Panc1 (cell line): ENCODE measurements around the gene GALNT18. TPM values are rescaled to one million over a fixed set of nuclear protein-coding genes. Genes with fewer than 3 reads are reported as not detected.

ENCODE experiments used
- ATAC-seq: fragments of 200-7000 bp; cut with Tn5 transposase; 2 replicates; pipeline ENCODE4 v1.9.1; 2020; ENCODE audit warnings: mild to moderate bottlenecking, moderate library complexity
- BruUV-seq: library from RNA; stranded (reverse); fragments of 400-500 nt; replicated peaks from 2 replicates; lab custom pipeline; 2021; lab: Mats Ljungman, UMichigan
- CTCF ChIA-PET: fragments of 300-600 bp; sonication (Branson Sonifier 250); formaldehyde crosslinking; loops from one replicate; lab custom pipeline; 2022; ENCODE audit warnings: antibody characterized with exemption; lab: Charles Lee
- POLR2A ChIA-PET: fragments of 300-600 bp; sonication (Branson Sonifier 250); formaldehyde crosslinking; loops from one replicate; lab custom pipeline; 2022; ENCODE audit warnings: antibody characterized with exemption; lab: Charles Lee
- DNase-seq: peaks from one replicate; pipeline ENCODE4 v3.0.0-alpha.2; 2010; ENCODE audit warnings: low read depth, low spot score
- H3K27ac ChIP-seq: 2 replicates; pipeline ENCODE4 v1.5.1; 2011; ENCODE audit warnings: mild to moderate bottlenecking, low read length, inconsistent platforms
- H3K27me3 ChIP-seq: fragments of 200-500 bp; sonication (Bioruptor generic); 2 replicates; pipeline ENCODE4 v1.6.0; 2014; ENCODE audit warnings: low read length, inconsistent platforms; ENCODE audit not compliant: control insufficient read depth, insufficient read depth
- H3K36me3 ChIP-seq: fragments of 200-500 bp; sonication (Bioruptor generic); 2 replicates; pipeline ENCODE4 v1.5.1; 2014; ENCODE audit warnings: inconsistent platforms, mild to moderate bottlenecking, low read length, moderate library complexity; ENCODE audit not compliant: control insufficient read depth, insufficient read depth
- H3K4me1 ChIP-seq: 2 replicates; pipeline ENCODE4 v1.5.1; 2011; ENCODE audit warnings: inconsistent platforms, mild to moderate bottlenecking, low read length, moderate library complexity; ENCODE audit not compliant: control insufficient read depth, insufficient read depth
- H3K4me3 ChIP-seq, 2 experiments: 2 replicates each; pipeline ENCODE4 v1.5.1; 2011 to 2012; ENCODE audit warnings: low read depth in 2 of 2, low read length in 2 of 2, mild to moderate bottlenecking in 2 of 2, inconsistent platforms in 1 of 2, moderate library complexity in 1 of 2
- H3K9me3 ChIP-seq: fragments of 200-500 bp; sonication (Bioruptor generic); 2 replicates; pipeline ENCODE4 v1.5.1; 2014; ENCODE audit warnings: low read depth, mild to moderate bottlenecking, inconsistent platforms, low read length, moderate library complexity; ENCODE audit not compliant: control insufficient read depth, insufficient read depth
- CTCF ChIP-seq: fragments of 450-650 bp; IDR thresholded peaks from 2 replicates; pipeline ENCODE4 v1.5.1; 2017; ENCODE audit warnings: mild to moderate bottlenecking
- POLR2AphosphoS5 ChIP-seq: IDR thresholded peaks from 2 replicates; pipeline ENCODE4 v1.6.1; 2012; ENCODE audit warnings: mild to moderate bottlenecking, low read depth, low read length, moderate library complexity
- REST ChIP-seq, 2 experiments: IDR thresholded peaks; 2 replicates each; pipeline ENCODE4 v1.6.1; 2011 to 2012; ENCODE audit warnings: low read depth in 2 of 2, control low read depth in 1 of 2, low read length in 1 of 2, mild to moderate bottlenecking in 1 of 2, moderate library complexity in 1 of 2; ENCODE audit not compliant: insufficient read depth in 1 of 2
- SIN3A ChIP-seq: IDR thresholded peaks from 2 replicates; pipeline ENCODE4 v1.6.1; 2012; ENCODE audit warnings: low read depth, mild to moderate bottlenecking, low read length, moderate library complexity, borderline replicate concordance; ENCODE audit not compliant: insufficient read depth
- TCF7L2 ChIP-seq: IDR thresholded peaks from 2 replicates; pipeline ENCODE4 v1.6.1; 2011; ENCODE audit warnings: mild to moderate bottlenecking, low read depth, low read length, inconsistent platforms
- in situ Hi-C: cut with HindIII; loops from 2 replicates; pipeline ENCODE4 v1.10.0; 2016; ENCODE audit warnings: low sequenced_read_pairs, low pct_unique_long_range_greater_than_20kb
- intact Hi-C: fragments of 100-400 bp; cut with micrococcal nuclease; formaldehyde crosslinking; loops from one replicate; pipeline ENCODE4 v1.10.0; 2022; ENCODE audit not compliant: unreplicated experiment
- total RNA-seq: library from RNA; stranded (reverse); gene quantifications from one replicate; pipeline ENCODE4 v1.2.1, GENCODE V29; 2021; ENCODE audit not compliant: unreplicated experiment

Gene GALNT18
- total RNA-seq, 1 experiment from 2014 or later, result 8.6 TPM

GRCh38 chr11:11309906-11310305 is 311.9 kb downstream of the GALNT18 start:
- POLR2A ChIA-PET, result no interaction called here
- ATAC-seq (no peak), DNase-seq (no peak)
- no peak overlapping the region for H3K27ac ChIP-seq
- in situ Hi-C loops (no loop called here), intact Hi-C loops (no loop called here)
- no TSS peak for BruUV-seq
- TF ChIP-seq POLR2AphosphoS5, result no peak
- no peak for TF ChIP-seq SIN3A
- no peak for TF ChIP-seq CTCF
- TF ChIP-seq REST (IDR thresholded peaks at IDR 0.05; ENCODE audit: insufficient read depth in 1 of 2, low read depth in 2 of 2, low read length in 1 of 2), result no peak
- TF ChIP-seq TCF7L2, result no peak
- no peaks in the 10 kb centered on the region for H3K4me1 ChIP-seq
- H3K36me3 ChIP-seq, result no peaks in the 10 kb centered on the region
- H3K9me3 ChIP-seq, result no peaks in the 10 kb centered on the region
- H3K27me3 ChIP-seq, result 0 out of 2 replicates have a peak, but pooled peaks cover under 1% of the 10 kb centered on the region
- no peak overlapping the region for H3K4me3 ChIP-seq
- CTCF ChIA-PET, result no interaction called here

GRCh38 chr11:11308249-11308648 is 313.6 kb downstream of the GALNT18 start:
- Histone ChIP-seq H3K27ac (no peak overlapping the region), H3K4me1 (no peaks in the 10 kb centered on the region), H3K4me3 (no peak overlapping the region), H3K9me3 (no peaks in the 10 kb centered on the region), H3K27me3 (0 out of 2 replicates have a peak, but pooled peaks cover 3% of the 10 kb centered on the region), H3K36me3 (no peaks in the 10 kb centered on the region)
- DNase-seq (no peak), ATAC-seq (no peak)
- CTCF ChIA-PET, result no interaction called here
- in situ Hi-C loops, result no loop called here
- POLR2A ChIA-PET, result no interaction called here
- intact Hi-C loops, result no loop called here
- TF ChIP-seq CTCF (no peak), REST (IDR thresholded peaks at IDR 0.05; ENCODE audit: insufficient read depth in 1 of 2, low read depth in 2 of 2, low read length in 1 of 2) (no peak), SIN3A (no peak), TCF7L2 (no peak), POLR2AphosphoS5 (no peak)
- no TSS peak for BruUV-seq
